GM23248 (cell line): ENCODE measurements around the gene ZFAND3. TPM values are rescaled to one million over a fixed set of nuclear protein-coding genes. Genes with fewer than 3 reads are reported as not detected.

Experiments used
- DNase-seq: peaks from one replicate; pipeline ENCODE4 v3.0.0-alpha.2; 2015
- H2AFZ ChIP-seq: fragments of 200-600 bp; sonication (generic); 2 replicates; pipeline ENCODE4 v1.6.1; 2016; ENCODE audit warnings: antibody characterized with exemption
- H3F3A ChIP-seq: fragments of 200-600 bp; sonication (generic); 2 replicates; pipeline ENCODE4 v1.6.1; 2016; ENCODE audit warnings: mild to moderate bottlenecking, antibody characterized with exemption, mixed run types; ENCODE audit not compliant: insufficient read depth
- H3K27ac ChIP-seq: fragments of 200-600 bp; sonication (generic); 2 replicates; pipeline ENCODE4 v1.5.1; 2016; ENCODE audit warnings: mild to moderate bottlenecking
- H3K27me3 ChIP-seq: fragments of 200-600 bp; sonication (generic); replicated peaks from 2 replicates; pipeline ENCODE4 v1.6.1; 2016; ENCODE audit warnings: mild to moderate bottlenecking; ENCODE audit not compliant: insufficient read depth
- H3K36me3 ChIP-seq: fragments of 200-600 bp; sonication (generic); 2 replicates; pipeline ENCODE4 v1.6.1; 2016; ENCODE audit warnings: low read depth, mild to moderate bottlenecking
- H3K4me1 ChIP-seq: fragments of 200-600 bp; sonication (generic); 2 replicates; pipeline ENCODE4 v1.6.1; 2016; ENCODE audit warnings: mild to moderate bottlenecking; ENCODE audit not compliant: insufficient read depth
- H3K4me2 ChIP-seq: fragments of 200-600 bp; sonication (generic); one replicate; pipeline ENCODE4 v1.6.1; 2016; ENCODE audit warnings: mild to moderate bottlenecking; ENCODE audit not compliant: unreplicated experiment
- H3K4me3 ChIP-seq: fragments of 200-600 bp; sonication (generic); 2 replicates; pipeline ENCODE4 v1.5.1; 2016; ENCODE audit warnings: mild to moderate bottlenecking
- H3K79me2 ChIP-seq: fragments of 200-600 bp; sonication (generic); 2 replicates; pipeline ENCODE4 v1.6.1; 2016; ENCODE audit warnings: mild to moderate bottlenecking; ENCODE audit not compliant: insufficient read depth
- H3K9ac ChIP-seq: fragments of 200-600 bp; sonication (generic); 2 replicates; pipeline ENCODE4 v1.6.1; 2016; ENCODE audit warnings: mild to moderate bottlenecking
- H3K9me2 ChIP-seq: fragments of 200-600 bp; sonication (generic); 2 replicates; pipeline ENCODE4 v1.6.1; 2016; ENCODE audit warnings: mixed run types, mild to moderate bottlenecking, moderate library complexity; ENCODE audit not compliant: insufficient read depth
- H3K9me3 ChIP-seq: fragments of 200-600 bp; sonication (generic); one replicate; pipeline ENCODE4 v1.6.1; 2017; ENCODE audit warnings: low read depth
- H4K20me1 ChIP-seq: fragments of 200-600 bp; sonication (generic); 2 replicates; pipeline ENCODE4 v1.6.0; 2016; ENCODE audit not compliant: insufficient read depth
- EZH2 ChIP-seq: fragments of 200-600 bp; sonication (generic); IDR thresholded peaks from 2 replicates; pipeline ENCODE4 v1.6.1; 2018; ENCODE audit warnings: antibody characterized with exemption, mild to moderate bottlenecking; ENCODE audit not compliant: insufficient read depth, poor library complexity, severe bottlenecking
- EZH2phosphoT487 ChIP-seq: fragments of 200-600 bp; sonication (generic); IDR thresholded peaks from 2 replicates; pipeline ENCODE4 v1.6.1; 2018; ENCODE audit warnings: antibody characterized with exemption, moderate library complexity, mild to moderate bottlenecking, low read depth; ENCODE audit not compliant: insufficient read depth
- WGBS, 2 experiments: methylation state at CpG; one replicate each; pipeline ENCODE4 v1.1.6; 2015 to 2017; ENCODE audit warnings: low lambda C conversion rate in 2 of 2, low coverage in 1 of 2; ENCODE audit errors: missing lambda C conversion rate in 2 of 2; 5-methylcytosine and 5-hydroxymethylcytosine counted together
- in situ Hi-C: fragments of 300-500 bp; cut with MboI; formaldehyde crosslinking; loops from 2 replicates; pipeline ENCODE4 v1.15.0; 2020
- polyA plus RNA-seq: library from polyadenylated mRNA; unstranded; fragments of >200 nt; fragmentation: Nextera tagmentation; extraction: Ambion mirVana; gene quantifications from 2 replicates; pipeline ENCODE4 v1.2.1, GENCODE V29; 2016
- total RNA-seq: library from RNA; depleted of rRNA; stranded (reverse); fragments of >200 nt; shearing (Covaris generic); gene quantifications from 2 replicates; pipeline ENCODE4 v1.2.3, GENCODE V29; 2014

Gene ZFAND3
- total and polyA plus RNA-seq, 2 experiments from 2014 or later, result 27.5 to 40.0 TPM

DNA sequence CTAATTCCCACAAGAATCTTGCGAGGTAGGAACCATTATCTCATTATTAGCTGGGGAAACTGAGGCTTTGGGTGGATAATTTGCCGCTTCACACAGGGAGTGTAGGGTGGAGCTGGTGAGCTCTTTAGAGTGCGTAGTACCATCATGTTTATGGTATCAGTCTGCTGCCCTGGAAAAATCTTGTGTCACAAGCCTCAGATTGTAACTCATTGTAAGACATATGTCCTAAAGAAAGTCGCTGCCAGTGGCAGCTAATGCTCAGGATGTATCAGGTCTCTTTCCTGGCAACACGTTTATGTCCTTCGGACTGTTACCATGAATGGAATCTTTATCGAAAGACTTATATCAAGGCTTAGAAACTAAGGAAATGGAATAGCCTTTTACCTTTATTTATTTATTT, 1.9 kb downstream of the ZFAND3 start:
- Histone ChIP-seq H3K4me3 (peak overlapping the region; percentile 90), H2AFZ (no peak overlapping the region), H3K4me2 (peak overlapping the region; percentile 80), H3K36me3 (no peaks in the 10 kb centered on the region), H3K9me2 (no peaks in the 10 kb centered on the region; the same call in 1 of the 2 replicates), H3K27me3 (no peaks in the 10 kb centered on the region), H3F3A (peaks cover 23% of the 10 kb centered on the region; the same call in 1 of the 2 replicates), H3K27ac (no peak overlapping the region), H3K9ac (peak overlapping the region; percentile 93; the same call in 1 of the 2 replicates), H3K4me1 (peaks cover 58% of the 10 kb centered on the region), H3K79me2 (peaks cover 64% of the 10 kb centered on the region), H3K9me3 (no peaks in the 10 kb centered on the region), H4K20me1 (peaks cover 43% of the 10 kb centered on the region; the same call in 1 of the 2 replicates)
- DNase-seq, result no peak
- TF ChIP-seq EZH2 (no peak), EZH2phosphoT487 (no peak)
- WGBS, 2 experiments, result 89 to 92% methylated on average over 7 of the region's 7 CpGs
- in situ Hi-C loops, result no loop called here

DNA sequence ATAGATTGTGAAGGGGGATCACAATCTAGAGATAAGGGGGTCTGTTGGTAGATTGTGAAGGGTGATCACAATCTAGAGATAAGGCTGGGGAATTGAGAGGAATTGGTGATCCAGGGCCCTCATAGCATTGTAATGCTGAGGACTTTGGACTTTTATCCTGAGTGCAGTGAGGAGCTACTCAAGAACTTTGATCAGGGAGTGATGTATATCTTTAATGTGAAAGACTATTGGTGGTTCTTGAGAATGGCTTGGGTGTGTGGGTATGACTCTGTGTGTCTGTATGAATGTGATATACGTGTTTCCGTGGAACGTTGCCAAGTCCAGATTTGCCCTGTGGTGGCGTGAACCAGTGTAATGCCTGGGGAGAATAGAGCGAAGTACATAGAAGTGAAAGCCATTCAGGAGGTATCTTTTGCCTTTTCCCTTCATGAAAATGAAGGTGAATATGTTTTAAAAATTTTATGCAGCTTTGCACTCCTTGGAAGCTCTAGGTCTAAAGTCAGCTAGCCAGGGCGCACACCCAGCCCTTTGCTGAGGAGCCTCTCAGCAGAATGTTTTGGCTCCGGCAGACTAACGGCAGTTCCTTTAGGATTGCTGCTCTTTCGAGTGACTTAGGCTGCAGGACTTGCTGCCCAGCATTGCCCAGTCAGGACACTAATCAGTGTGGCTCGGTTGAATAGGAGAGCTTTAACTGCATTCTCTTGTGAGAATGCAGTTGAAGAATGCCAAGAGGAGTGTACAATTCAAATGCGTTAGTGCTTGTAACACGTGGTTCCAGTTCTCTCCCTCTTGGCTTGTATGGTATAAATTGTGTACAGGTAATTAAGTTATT, 3.5 kb downstream of the ZFAND3 start:
- 36% methylated on average over 12 of the region's 12 CpGs for WGBS, 2 experiments
- Histone ChIP-seq H3K27ac (peak overlapping the region; percentile 9; the same call in 1 of the 2 replicates), H3K9me3 (no peaks in the 10 kb centered on the region), H3K9me2 (no peaks in the 10 kb centered on the region; the same call in 1 of the 2 replicates), H3F3A (peaks cover 36% of the 10 kb centered on the region; the same call in 1 of the 2 replicates), H3K4me1 (peaks cover 62% of the 10 kb centered on the region), H3K36me3 (no peaks in the 10 kb centered on the region), H4K20me1 (peaks cover 55% of the 10 kb centered on the region; the same call in 1 of the 2 replicates), H3K27me3 (no peaks in the 10 kb centered on the region), H3K4me3 (peak overlapping the region; percentile 42), H3K9ac (0 out of 2 replicates have a peak overlapping the region, but pooled peaks have one; percentile 3), H3K79me2 (peaks cover 80% of the 10 kb centered on the region), H2AFZ (no peak overlapping the region), H3K4me2 (peak overlapping the region; percentile 55)
- in situ Hi-C loops, result no loop called here
- TF ChIP-seq EZH2phosphoT487, result no peak
- TF ChIP-seq EZH2, result no peak
- DNase-seq, result peak; percentile 59

DNA sequence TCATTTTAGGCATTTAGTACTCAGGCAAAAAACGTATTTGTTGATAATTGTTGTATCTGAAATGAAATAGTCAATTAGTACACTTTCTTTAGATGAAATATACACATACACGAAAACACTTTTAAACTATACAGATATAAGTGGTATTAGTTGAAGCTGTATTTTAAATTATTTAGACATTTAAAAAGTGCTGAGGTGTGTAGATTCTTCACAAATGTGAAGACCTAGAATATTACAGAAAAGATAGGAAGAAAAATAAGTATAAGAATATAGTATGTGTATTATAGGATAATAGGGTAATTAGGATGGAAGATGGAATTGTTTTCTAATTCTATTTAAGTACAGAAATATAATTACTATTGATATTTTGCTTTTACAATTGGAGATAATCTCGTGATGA, 4.6 kb downstream of the ZFAND3 start:
- H3K4me3 ChIP-seq, result no peak overlapping the region
- no peaks in the 10 kb centered on the region for H3K36me3 ChIP-seq
- H3K9ac ChIP-seq, result no peak overlapping the region
- in situ Hi-C loops, result no loop called here
- no peak overlapping the region for H3K27ac ChIP-seq
- 86 to 88% methylated on average over 3 of the region's 3 CpGs for WGBS, 2 experiments
- no peaks in the 10 kb centered on the region for H3K27me3 ChIP-seq
- no peak for DNase-seq
- H3K9me2 ChIP-seq, result no peaks in the 10 kb centered on the region; the same call in 1 of the 2 replicates
- H4K20me1 ChIP-seq, result peaks cover 62% of the 10 kb centered on the region; the same call in 1 of the 2 replicates
- no peaks in the 10 kb centered on the region for H3K9me3 ChIP-seq
- peaks cover 91% of the 10 kb centered on the region for H3K79me2 ChIP-seq
- peaks cover 60% of the 10 kb centered on the region for H3K4me1 ChIP-seq
- H2AFZ ChIP-seq, result no peak overlapping the region
- H3F3A ChIP-seq, result peaks cover 38% of the 10 kb centered on the region; the same call in 1 of the 2 replicates
- TF ChIP-seq EZH2phosphoT487 (no peak), EZH2 (no peak)
- H3K4me2 ChIP-seq, result no peak overlapping the region

- H3K79me2 ChIP-seq, result peaks cover 100% of the 10 kb centered on the region
- H3K4me2 ChIP-seq, result no peak overlapping the region
- in situ Hi-C loops, result no loop called here
- H3K9me3 ChIP-seq, result no peaks in the 10 kb centered on the region
- H2AFZ ChIP-seq, result no peak overlapping the region
- peaks cover 79% of the 10 kb centered on the region; the same call in 1 of the 2 replicates for H4K20me1 ChIP-seq
- TF ChIP-seq EZH2 (no peak), EZH2phosphoT487 (no peak)
- H3K36me3 ChIP-seq, result no peaks in the 10 kb centered on the region
- peak; percentile 50 for DNase-seq
- peaks cover 30% of the 10 kb centered on the region; the same call in 1 of the 2 replicates for H3F3A ChIP-seq
- no peaks in the 10 kb centered on the region for H3K27me3 ChIP-seq
- peaks cover 56% of the 10 kb centered on the region for H3K4me1 ChIP-seq
- H3K27ac ChIP-seq, result peak overlapping the region; percentile 41; the same call in 1 of the 2 replicates
- H3K9me2 ChIP-seq, result no peaks in the 10 kb centered on the region; the same call in 1 of the 2 replicates
- H3K9ac ChIP-seq, result 0 out of 2 replicates have a peak overlapping the region, but pooled peaks have one; percentile 0
- WGBS, 2 experiments, result 70 to 77% methylated on average over 6 of the region's 6 CpGs
- H3K4me3 ChIP-seq, result no peak overlapping the region
Observed at GRCh38 chr6:37826188-37826587, 6.7 kb downstream of the ZFAND3 start.
